GM10266 (cell line): ENCODE results near the gene TMEM9B.

ENCODE experiments used
- DNase-seq: peaks from one replicate; pipeline ENCODE4 v3.0.0; 2012; ENCODE audit errors: extremely low spot score
- TF ChIP-seq, protein P1 (sequence below): IDR thresholded peaks from 2 replicates; pipeline ENCODE4 v1.5.1; 2012; ENCODE audit warnings: mild to moderate bottlenecking, low read depth; ENCODE audit not compliant: control insufficient read depth, insufficient read depth; ENCODE audit errors: missing control alignments

Gene TMEM9B

DNA sequence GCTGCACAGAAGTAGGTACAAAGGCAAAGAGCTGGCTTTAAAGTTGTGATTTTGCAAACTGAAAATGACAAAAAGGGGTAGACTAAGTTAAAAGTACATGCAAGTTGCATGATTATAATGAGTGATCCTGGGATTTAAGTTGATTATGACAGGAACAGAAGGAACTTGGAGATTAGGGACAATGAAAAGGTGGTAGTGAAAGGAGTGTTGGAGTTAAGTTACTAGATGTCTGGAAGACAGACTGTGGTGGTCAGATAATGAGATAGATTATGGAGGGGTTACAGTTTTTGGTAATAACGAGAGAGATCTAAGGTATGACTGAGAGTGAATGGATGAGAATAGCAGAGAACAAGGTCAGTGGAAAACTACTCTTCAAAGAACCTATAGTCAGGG is 7.7 kb upstream of the TMEM9B start:
- no peak for DNase-seq
- TF ChIP-seq, protein P1, sequence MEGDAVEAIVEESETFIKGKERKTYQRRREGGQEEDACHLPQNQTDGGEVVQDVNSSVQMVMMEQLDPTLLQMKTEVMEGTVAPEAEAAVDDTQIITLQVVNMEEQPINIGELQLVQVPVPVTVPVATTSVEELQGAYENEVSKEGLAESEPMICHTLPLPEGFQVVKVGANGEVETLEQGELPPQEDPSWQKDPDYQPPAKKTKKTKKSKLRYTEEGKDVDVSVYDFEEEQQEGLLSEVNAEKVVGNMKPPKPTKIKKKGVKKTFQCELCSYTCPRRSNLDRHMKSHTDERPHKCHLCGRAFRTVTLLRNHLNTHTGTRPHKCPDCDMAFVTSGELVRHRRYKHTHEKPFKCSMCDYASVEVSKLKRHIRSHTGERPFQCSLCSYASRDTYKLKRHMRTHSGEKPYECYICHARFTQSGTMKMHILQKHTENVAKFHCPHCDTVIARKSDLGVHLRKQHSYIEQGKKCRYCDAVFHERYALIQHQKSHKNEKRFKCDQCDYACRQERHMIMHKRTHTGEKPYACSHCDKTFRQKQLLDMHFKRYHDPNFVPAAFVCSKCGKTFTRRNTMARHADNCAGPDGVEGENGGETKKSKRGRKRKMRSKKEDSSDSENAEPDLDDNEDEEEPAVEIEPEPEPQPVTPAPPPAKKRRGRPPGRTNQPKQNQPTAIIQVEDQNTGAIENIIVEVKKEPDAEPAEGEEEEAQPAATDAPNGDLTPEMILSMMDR, result no peak

DNA sequence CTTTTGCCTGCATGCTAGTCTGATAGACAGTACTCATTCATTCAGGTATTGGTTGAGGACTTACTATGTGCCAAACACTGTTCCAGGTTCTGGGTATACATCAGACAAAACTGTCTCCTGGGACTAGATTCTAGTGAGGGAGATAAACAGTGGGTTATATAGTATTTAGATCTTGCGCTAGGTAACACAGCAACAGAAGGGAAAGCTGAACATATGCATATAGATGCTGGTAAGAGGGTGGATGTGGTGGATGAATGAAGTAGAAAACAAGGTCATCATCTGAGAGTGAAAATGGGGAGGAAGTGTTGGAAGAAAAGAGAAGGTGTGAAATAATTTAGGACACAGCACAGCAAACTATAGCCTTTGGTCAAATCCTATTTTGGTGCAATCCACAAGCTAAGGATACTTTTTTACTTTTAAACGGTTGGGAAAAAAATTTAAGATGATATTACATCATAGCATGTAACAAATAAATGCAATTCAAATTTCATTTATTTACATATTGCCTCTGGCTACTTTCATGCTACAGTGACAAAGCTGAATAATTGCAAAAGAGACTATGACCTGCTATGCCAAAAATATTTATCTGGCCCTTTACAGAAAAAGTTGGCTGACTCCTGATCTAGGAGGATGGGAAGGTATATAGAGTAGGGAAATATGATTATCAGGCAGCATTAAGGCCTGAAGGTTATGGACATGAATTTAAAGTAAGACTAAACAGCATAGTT is 7.1 kb upstream of the TMEM9B start:
- TF ChIP-seq, protein P1, result no peak
- no peak for DNase-seq

DNA sequence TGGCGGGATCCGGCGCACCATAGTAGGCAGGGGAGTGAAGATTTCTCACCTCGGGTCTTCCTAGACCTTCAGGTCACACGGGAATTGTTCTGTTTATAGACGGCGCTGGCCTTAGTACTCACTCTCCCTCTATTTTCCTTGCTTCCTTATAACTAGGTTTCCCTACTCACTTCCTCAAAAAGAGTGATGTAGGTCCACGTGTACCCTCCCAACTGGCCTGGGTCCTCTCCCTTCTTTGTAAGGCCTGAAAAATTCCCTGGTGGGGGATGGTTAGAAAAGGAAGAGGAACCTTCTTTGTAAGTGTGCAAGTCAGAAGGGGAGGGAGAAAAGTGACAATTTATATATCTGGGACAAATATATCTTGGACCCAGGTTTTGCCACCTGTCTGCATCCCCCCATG is 2.9 kb upstream of the TMEM9B start:
- no peak for DNase-seq
- TF ChIP-seq, protein P1, result no peak

DNA sequence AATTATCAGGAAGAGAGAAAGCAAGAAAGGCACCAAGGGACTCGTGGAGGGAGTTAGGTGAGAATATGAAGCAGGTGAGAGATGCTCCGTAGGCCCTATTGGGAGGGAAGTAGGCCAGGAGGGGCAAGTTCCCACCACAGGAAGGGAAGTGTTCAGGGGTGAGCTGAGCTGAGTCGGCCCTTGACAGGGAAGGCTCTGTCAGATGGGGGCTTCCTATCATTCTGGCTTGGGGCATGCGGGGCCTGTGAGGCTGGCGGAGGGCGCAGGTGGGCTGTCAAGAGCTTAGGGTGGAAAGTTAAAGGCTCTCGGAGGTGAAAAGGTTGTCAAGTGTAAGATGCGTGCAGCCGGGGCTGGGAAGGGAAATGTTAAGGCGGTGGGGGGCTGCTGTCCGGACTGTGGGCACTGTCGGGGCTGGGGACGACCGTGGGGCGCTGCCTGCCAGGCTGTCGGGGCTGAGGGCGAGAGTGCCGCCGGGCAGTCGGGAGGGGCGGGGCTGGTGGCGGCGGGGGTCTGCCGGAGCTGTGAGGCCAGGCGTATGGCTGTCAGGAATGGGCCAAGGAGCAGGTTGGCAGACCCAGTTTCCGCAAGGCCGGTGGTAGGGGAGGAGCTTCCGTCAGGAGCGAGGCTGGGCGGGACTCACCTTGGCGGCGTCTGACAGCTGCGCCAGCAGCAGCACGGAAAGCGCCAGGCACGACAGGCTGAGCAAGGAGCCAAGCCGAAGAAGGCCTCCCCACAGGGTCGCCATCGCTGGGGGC is 496 bp downstream of the TMEM9B start:
- TF ChIP-seq, protein P1, result no peak
- DNase-seq, result peak; percentile 80

DNA sequence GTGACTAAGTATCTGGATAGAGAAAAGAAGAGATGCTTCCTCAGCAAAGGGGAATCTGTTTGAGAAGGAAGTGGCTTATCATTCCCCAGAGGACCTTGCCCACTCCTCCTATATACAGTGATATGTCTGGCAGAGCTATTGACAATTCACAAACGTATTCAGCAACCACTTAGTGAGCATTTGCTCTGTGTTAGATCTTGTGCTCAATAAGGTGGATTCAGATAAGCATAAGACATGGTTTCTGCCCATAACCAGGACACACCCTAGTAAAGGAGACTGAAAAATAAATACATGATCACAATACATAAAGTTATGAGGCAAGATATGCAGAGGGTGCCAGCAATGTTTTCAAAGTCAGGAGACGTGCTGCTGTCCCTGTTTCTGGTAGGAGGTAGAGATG is 1.4 kb downstream of the TMEM9B start:
- TF ChIP-seq, protein P1, result no peak
- no peak for DNase-seq

DNA sequence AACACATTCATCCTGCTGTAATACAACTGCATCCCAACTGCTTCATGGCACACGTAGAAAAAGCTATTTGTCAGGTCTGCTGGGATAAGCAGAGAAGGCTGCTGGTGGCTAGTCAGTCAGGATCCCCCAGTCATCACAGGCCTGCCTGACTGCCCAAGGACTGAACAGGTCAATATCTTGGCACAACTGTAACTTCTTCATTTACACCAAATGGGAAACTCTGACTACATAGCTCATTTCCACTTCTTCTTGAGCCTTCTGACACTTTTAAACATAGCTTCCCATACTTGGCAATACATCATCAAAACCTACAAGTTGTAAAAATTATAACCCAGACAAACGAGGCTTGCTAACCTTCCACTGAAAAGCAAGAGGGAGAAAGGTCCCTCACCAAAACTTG is 2.8 kb downstream of the TMEM9B start:
- TF ChIP-seq, protein P1, result no peak
- DNase-seq, result no peak
